HG03066 (cell line): ENCODE measurements around the gene ACTN1.

Source experiments
- ATAC-seq: cut with Tn5 transposase; IDR thresholded peaks from one replicate; pipeline ENCODE4 v1.9.1; 2021; ENCODE audit warnings: low read depth; ENCODE audit not compliant: unreplicated experiment

ACTN1 gene

DNA sequence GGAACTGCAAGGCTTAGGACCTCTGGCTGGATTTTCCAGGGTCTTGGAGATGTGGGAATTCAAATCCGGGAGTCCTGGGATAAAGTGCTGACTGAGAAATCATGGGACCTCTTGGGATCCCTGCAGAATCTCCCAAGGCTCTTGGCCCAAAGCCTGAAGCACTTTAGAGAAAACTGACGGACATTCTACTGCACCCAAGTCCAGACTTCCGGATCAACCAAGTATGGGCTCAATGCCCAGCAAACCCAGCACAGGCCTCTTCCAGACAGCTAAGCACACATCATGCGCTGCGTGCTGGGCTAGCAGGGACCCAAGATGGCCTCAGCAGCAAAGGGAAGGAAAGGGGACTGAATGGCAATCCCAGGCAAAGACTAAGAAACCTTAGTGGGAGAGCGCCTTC lies 85.0 kb downstream of the ACTN1 start:
- ATAC-seq, result no peak

GRCh38 chr14:68893566-68893965 lies 85.5 kb downstream of the ACTN1 start:
- ATAC-seq, result no peak

DNA sequence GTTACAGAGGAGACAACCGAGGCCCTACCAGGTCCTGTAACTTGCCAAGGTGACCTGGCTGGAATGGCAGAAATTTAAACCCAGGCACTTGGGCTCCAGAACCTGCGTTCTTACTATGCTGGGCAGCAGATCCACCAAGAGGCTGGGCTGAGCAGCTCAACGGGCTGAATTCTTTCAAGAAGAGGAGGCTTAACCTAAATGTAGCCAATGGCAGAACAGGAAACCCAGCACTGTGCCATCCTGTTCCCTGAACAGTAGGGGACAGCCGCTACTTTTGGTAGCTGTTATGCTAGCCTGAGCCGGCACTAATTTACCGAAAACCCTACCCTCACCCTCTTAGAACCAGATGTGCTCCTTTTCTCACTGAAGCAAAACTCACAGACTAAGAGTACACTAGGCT lies 86.1 kb downstream of the ACTN1 start:
- ATAC-seq, result no peak

DNA sequence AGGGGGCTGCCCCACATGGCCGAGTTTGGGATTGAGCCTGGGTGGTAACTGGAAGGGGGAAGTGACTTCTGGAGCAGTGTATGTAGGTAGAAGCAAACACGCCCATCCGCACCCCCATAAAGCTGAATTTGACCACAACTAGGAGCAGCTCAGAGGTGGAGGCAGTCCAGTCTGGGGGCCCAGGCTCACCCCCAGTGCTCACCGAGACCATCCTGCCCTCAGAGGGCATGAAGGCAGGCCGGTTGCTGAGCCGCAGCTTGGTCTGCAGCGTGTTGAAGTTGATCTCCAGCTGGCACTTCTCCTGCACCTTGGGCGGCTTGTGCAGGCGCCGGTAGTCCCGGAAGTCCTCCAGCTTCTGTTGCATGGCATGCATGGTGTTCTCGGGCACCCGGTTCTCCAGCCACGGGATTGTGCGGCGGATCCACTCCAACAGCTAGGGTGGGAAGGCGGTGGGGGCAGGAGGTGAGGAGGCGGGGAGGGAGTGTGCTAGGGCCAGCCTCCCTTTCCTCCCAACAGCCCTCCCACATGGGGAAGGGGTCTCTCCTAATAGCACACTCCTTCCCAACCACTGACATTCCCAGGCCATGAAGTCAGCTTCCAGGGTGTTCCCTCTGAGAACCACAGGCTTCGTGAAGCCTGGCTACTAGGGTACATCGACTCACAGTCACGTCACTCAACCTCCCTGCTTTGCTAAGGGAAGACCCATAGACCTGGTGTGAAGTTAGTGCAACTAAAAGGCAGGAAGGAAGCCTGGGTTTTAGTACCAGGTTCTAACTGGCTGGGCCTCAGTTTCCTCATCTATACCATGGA lies 87.0 kb downstream of the ACTN1 start:
- ATAC-seq, result no peak

DNA sequence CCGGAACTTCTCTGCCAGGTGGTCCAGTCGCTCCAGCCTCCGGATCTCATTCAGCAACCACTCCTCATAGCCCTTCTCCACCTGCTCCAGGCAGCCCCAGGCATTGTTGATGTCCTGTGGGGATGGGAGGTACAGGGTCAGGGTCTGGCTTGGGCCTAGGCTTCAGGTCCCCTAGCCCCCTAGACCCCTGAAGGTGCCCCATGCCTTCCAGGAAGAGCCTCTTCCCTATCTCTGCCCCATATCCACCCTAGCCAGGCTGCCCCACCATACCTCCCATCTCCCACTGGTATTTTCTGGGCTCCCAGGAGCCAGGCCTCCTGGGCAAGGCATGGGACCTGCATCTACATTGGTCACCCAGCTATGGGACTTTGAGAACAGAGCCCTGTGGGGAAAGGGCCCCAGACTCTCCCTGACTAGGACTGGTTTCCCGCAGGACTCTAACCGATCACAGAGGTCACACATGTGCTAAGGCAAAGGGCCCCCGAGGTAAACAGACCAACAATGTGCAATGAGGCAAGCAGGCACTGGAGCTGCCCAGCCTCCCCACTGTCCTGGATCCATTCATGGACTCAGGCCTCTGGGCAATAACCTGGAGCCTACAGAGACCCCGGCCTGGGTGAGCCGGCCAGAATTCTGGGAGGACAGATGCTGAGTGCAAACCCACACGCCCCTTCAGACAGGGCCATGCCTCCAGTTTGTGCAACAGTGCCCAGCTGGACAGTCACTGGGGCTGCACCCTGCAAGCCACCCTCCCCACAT lies 88.8 kb downstream of the ACTN1 start:
- ATAC-seq, result no peak

- ATAC-seq, result no peak
Observed at GRCh38 chr14:68888883-68889282, 90.2 kb downstream of the ACTN1 start.

DNA sequence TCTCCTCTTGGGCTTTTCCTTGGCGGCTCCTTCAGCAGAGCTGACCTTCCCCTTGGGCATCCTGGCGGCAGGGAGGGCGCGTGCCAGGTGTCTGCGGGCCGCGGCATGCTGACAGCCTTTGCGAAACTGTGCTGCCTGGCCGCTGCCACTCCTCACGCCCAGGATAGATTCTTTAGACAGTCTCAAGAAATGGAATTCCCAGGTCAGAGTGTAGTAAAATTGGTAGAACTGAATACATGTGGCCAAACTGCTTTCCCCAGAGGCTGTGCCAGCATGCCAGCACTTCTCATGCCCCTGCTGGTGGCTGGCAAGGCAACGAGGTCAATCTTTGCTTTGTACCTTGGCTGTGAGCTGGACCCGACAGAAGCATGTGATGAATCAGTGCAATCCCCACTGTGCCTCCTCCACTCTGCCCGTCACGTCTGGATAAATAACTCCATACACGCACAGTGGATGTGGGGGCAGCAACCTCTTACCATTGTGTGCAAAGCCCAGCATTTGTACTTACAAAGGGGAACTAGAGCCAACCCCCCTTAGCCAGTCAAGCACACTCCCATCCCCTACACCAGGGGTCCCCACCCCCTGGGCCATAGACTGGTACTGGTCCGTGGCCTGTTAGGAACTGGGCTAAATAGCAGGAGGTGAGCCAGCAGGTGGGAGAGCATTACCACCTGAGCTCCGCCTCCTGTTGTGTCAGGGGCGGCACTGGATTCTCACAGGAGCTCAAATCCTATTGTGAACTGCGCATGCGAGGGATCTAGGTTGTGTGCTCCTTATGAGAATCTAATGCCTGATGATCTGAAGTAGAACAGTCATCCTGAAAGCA lies 90.9 kb downstream of the ACTN1 start:
- no peak for ATAC-seq

DNA sequence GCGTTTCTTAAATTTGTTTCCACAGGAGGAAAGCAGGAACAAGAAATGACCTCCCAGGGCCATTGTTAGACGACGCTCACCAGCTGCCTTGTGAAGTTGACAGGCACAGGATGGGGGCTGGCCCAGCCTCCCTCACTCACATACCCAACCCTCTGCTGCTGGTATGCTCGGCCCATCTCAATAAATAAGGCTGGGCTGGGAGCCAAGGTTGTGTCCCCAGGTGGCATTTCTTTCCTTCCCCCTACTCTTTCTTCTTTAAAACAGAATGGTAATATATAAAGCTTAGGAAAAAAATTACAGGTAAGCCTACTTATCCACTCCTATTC lies 93.0 kb downstream of the ACTN1 start:
- no peak for ATAC-seq

DNA sequence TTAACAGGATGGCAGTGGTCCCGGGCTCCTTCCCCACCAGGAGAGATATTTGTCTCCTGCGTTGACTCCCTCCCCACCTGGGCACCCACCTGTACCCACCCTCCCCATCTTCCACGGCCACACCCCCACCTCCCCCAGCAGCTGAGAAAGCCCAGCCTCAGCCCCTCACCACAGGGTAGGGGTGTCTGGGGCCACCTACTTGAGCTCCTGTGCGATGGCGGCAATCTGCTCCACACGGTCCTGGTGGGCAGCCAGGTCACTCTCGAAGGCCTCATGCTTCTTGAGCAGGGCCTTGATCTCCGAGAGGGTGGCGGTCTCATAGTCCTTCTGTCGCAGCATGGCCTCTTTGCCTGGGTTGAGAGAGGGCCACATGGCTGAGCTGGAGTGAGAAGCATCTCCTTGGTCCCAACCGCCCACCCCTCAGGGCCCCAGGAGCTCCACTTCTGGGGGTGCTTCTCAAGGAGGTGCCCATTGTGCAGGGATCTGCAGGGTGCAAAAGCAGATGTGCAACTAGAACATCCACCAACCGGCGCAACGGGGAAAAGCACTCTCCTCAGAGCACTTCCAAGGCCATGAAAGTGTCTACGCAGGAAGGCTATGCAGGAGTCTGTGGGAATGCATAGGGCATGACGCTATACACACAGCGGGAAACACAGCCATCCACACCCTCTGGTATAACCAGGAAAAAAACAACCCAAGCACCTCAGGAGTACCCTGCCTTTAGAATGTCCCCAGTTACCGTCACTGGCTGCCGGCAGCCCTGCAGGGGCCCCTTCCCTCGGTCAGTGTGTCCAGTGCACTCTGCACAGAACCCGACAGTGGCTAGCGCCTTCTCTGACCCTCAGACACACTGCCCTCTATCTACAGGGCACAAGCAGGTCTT lies 93.6 kb downstream of the ACTN1 start:
- no peak for ATAC-seq

GRCh38 chr14:68884031-68885030 lies 94.8 kb downstream of the ACTN1 start:
- ATAC-seq, result no peak

- ATAC-seq, result no peak
Observed at GRCh38 chr14:68882235-68882634, 96.9 kb downstream of the ACTN1 start.

DNA sequence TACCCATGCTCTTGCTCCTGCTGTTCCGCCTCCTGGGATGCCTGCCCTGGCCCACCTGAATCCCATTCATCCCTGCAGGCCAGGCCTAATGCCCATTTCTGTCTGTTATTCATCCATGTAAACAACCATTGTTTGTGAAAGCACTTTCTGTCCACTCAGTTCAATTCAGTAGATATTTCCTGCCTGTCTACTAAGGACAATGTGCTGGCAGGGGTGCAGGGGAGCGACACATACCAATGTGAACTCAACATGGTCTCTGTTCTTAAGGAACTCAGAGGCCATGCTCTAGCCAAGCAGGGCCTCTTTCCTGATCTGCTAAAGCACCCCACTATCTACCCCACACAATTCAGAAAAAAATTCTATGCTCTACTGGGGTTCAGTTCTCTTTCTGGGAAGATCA lies 97.7 kb downstream of the ACTN1 start:
- ATAC-seq, result no peak

DNA sequence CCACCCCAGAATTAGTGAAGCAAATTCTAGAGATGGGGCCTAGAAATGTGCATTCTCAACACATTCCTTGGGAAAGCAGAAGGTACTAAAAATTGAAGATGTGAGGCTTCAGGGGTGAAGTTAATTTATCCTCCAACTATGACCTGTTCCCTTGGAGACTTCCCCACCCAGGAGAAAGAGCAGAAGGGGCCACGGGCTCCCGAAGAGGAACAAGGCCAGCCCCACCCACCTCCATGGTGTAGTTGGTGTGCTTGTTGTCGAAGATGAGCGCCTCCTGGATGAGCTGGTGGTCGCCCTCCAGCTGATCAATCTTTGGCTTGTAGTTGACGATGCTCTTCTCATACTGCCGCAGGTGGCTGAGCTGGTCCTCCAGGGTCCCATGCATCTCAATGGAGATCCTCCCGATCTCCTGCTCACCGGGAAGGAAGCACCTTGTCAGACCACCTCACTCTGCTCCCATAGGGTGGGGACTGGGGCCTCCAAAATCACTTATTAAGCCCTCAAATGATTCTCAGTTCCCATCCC lies 98.5 kb downstream of the ACTN1 start:
- no peak for ATAC-seq

GRCh38 chr14:68879841-68880575 lies 99.1 kb downstream of the ACTN1 start:
- ATAC-seq, result no peak

- ATAC-seq, result no peak
Observed at GRCh38 chr14:68879321-68879781, 99.8 kb downstream of the ACTN1 start.

- no peak for ATAC-seq
Observed at GRCh38 chr14:68878908-68879307, 100.2 kb downstream of the ACTN1 start.

DNA sequence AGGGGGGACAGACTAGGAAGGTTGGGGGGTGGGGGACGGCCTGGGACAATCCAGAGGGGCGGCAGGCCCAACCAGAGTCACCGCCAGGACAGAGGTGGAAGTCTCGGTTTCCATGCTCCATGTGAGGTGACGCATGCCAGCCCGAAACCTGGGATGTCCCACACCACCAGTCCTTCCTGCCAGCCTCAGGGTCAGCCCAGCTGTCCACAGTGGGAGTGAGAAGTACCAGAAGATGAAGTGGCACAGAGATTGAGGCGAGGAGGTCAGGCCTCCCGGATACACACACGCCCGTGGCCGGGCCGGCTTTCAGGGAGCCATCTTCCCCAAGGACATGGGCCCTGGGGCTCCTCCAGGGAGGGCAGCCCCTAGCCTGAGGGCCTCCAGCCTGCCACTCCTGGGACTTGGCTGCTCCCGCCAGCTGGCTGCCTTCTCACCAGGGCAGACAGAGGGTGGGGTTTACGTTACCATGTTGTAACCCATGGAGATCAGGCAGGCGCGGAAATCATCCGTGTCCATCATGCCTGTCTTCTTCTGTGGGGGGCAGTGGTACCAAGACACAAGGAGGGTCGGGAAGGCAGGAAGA lies 101.0 kb downstream of the ACTN1 start:
- ATAC-seq, result no peak

GRCh38 chr14:68876976-68877375 lies 102.1 kb downstream of the ACTN1 start:
- ATAC-seq, result no peak
